NCI-H2171 (cell line): ENCODE data around the gene TFG.

Experiments
- DNase-seq: peaks from one replicate; lab custom pipeline; 2025; lab: John Stamatoyannopoulos, UW

TFG gene

GRCh38 chr3:100706365-100706764, 2.9 kb upstream of the TFG start:
- DNase-seq = no peak

GRCh38 chr3:100708644-100708988, 678 bp upstream of the TFG start:
- DNase-seq = no peak

GRCh38 chr3:100709842-100710260, 557 bp downstream of the TFG start:
- peak; percentile 74 for DNase-seq

GRCh38 chr3:100710261-100710968, 1.1 kb downstream of the TFG start:
- no peak for DNase-seq

- DNase-seq = no peak
These were observed 5.9 kb downstream of the TFG start for GRCh38 chr3:100715176-100715575.

- no peak for DNase-seq
These were observed 7.8 kb downstream of the TFG start for GRCh38 chr3:100717063-100717462.

- no peak for DNase-seq
These were observed 8.6 kb downstream of the TFG start for GRCh38 chr3:100717637-100718487.

- DNase-seq = no peak
These were observed 9.8 kb downstream of the TFG start for GRCh38 chr3:100719136-100719535.

GRCh38 chr3:100720426-100720825, 11.1 kb downstream of the TFG start:
- DNase-seq = no peak

GRCh38 chr3:100725935-100726513, 16.7 kb downstream of the TFG start:
- no peak for DNase-seq

GRCh38 chr3:100726706-100727105, 17.4 kb downstream of the TFG start:
- DNase-seq = no peak

GRCh38 chr3:100730524-100730923, 21.2 kb downstream of the TFG start:
- no peak for DNase-seq

- no peak for DNase-seq
These were observed 23.1 kb downstream of the TFG start for GRCh38 chr3:100732435-100732834.

GRCh38 chr3:100737334-100737733, 28.0 kb downstream of the TFG start:
- DNase-seq = no peak

- DNase-seq = no peak
These were observed 30.9 kb downstream of the TFG start for GRCh38 chr3:100740207-100740606.

GRCh38 chr3:100743535-100743934, 34.2 kb downstream of the TFG start:
- DNase-seq = no peak

GRCh38 chr3:100744671-100745070, 35.4 kb downstream of the TFG start:
- DNase-seq = no peak

- DNase-seq = no peak
These were observed 36.3 kb downstream of the TFG start for GRCh38 chr3:100745617-100746016.

- no peak for DNase-seq
These were observed 36.8 kb downstream of the TFG start for GRCh38 chr3:100746092-100746491.

GRCh38 chr3:100748220-100748619, 38.9 kb downstream of the TFG start:
- DNase-seq = no peak

- no peak for DNase-seq
These were observed 39.7 kb downstream of the TFG start for GRCh38 chr3:100748967-100749366.

- DNase-seq = peak; percentile 16
These were observed 44.6 kb downstream of the TFG start for GRCh38 chr3:100753846-100754245.
